Breast epithelium (tissue), 4 donors: ENCODE data around the gene PATZ1. TPM values are rescaled to one million over a fixed set of nuclear protein-coding genes. Genes with fewer than 3 reads are reported as not detected.

Experiments used
- DNase-seq, 2 donors: peaks; one replicate each; pipeline ENCODE4 v3.0.0-alpha.2; 2019; ENCODE audit warnings: low spot score in 2 of 2
- H3K27ac ChIP-seq, 2 donors: fragments of 200-600 bp; sonication (generic) in 1 of 2; one replicate each; pipeline ENCODE4 v1.5.1; 2016 to 2019; ENCODE audit warnings: mild to moderate bottlenecking in 1 of 2
- H3K27me3 ChIP-seq, 2 donors: fragments of 200-600 bp; sonication (generic) in 1 of 2; one replicate each; pipeline versions ENCODE4 v1.5.1 to v1.6.0; 2017 to 2019; ENCODE audit warnings: control low read depth in 1 of 2, mild to moderate bottlenecking in 1 of 2
- H3K36me3 ChIP-seq: fragments of 200-600 bp; one replicate; pipeline ENCODE4 v1.5.1; 2019
- H3K4me1 ChIP-seq, 2 donors: fragments of 200-600 bp; sonication (generic); one replicate each; pipeline ENCODE4 v1.5.1; 2016 to 2019; ENCODE audit warnings: control low read depth in 1 of 2
- H3K4me3 ChIP-seq, 3 donors: fragments of 200-600 bp; sonication (generic); 1 replicate in 2 of 3; 2 replicates in 1 of 3; pipeline ENCODE4 v1.5.1; 2016 to 2019; ENCODE audit warnings: mild to moderate bottlenecking in 3 of 3, moderate library complexity in 2 of 3
- H3K9me3 ChIP-seq, 2 donors: fragments of 200-600 bp; sonication (generic) in 1 of 2; one replicate each; pipeline ENCODE4 v1.5.1; 2016 to 2019; ENCODE audit warnings: control low read depth in 1 of 2
- POLR2A ChIP-seq: fragments of 450-650 bp; IDR thresholded peaks from one replicate; pipeline ENCODE4 v1.6.1; 2016; ENCODE audit warnings: antibody characterized with exemption, mild to moderate bottlenecking, moderate library complexity
- POLR2AphosphoS5 ChIP-seq, 3 donors: sonication (generic); formaldehyde crosslinking; IDR thresholded peaks; one replicate each; pipeline ENCODE4 v1.6.1; 2017; ENCODE audit warnings: antibody characterized with exemption in 3 of 3
- intact Hi-C: fragments of 100-400 bp; cut with DNase I; formaldehyde crosslinking; loops from one replicate; pipeline ENCODE4 v1.15.1; 2023; ENCODE audit warnings: low total_unique reads
- total RNA-seq, 3 donors: library from RNA; depleted of rRNA; stranded (reverse); fragments of >200 nt; gene quantifications; one replicate each; pipeline ENCODE4 v1.1.0, GENCODE V29; 2016
- TF ChIP-seq, protein P1 (sequence below), 3 donors: fragments of 450-650 bp; IDR thresholded peaks; one replicate each; pipeline ENCODE4 v1.5.1; 2016 to 2017; ENCODE audit warnings: antibody characterized with exemption in 3 of 3, mild to moderate bottlenecking in 3 of 3, moderate library complexity in 3 of 3

Gene PATZ1
- total RNA-seq, 3 donors from 2014 or later = 15.4 to 49.6 (median 40.6) TPM

DNA sequence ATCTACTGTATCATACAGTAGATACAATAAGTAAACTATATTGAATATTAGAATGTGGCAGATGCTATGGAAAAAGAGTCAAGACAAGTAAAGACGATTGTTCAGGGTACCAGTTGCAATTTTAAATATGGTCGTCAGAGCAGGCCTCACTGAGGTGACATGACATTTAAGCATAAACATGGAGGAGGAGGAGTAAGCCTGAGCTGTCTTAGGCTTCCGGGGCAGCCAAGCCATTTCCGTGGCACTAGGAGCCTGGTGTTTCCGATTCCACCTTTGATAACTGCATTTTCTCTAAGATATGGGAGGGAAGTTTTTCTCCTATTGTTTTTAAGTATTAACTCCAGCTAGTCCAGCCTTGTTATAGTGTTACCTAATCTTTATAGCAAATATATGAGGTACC lies 68.4 kb downstream of the PATZ1 start:
- TF ChIP-seq, protein P1, sequence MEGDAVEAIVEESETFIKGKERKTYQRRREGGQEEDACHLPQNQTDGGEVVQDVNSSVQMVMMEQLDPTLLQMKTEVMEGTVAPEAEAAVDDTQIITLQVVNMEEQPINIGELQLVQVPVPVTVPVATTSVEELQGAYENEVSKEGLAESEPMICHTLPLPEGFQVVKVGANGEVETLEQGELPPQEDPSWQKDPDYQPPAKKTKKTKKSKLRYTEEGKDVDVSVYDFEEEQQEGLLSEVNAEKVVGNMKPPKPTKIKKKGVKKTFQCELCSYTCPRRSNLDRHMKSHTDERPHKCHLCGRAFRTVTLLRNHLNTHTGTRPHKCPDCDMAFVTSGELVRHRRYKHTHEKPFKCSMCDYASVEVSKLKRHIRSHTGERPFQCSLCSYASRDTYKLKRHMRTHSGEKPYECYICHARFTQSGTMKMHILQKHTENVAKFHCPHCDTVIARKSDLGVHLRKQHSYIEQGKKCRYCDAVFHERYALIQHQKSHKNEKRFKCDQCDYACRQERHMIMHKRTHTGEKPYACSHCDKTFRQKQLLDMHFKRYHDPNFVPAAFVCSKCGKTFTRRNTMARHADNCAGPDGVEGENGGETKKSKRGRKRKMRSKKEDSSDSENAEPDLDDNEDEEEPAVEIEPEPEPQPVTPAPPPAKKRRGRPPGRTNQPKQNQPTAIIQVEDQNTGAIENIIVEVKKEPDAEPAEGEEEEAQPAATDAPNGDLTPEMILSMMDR (IDR thresholded peaks at IDR 0.05) = no peak
- TF ChIP-seq POLR2AphosphoS5 (IDR thresholded peaks at IDR 0.05) = no peak
- TF ChIP-seq POLR2A = no peak

DNA sequence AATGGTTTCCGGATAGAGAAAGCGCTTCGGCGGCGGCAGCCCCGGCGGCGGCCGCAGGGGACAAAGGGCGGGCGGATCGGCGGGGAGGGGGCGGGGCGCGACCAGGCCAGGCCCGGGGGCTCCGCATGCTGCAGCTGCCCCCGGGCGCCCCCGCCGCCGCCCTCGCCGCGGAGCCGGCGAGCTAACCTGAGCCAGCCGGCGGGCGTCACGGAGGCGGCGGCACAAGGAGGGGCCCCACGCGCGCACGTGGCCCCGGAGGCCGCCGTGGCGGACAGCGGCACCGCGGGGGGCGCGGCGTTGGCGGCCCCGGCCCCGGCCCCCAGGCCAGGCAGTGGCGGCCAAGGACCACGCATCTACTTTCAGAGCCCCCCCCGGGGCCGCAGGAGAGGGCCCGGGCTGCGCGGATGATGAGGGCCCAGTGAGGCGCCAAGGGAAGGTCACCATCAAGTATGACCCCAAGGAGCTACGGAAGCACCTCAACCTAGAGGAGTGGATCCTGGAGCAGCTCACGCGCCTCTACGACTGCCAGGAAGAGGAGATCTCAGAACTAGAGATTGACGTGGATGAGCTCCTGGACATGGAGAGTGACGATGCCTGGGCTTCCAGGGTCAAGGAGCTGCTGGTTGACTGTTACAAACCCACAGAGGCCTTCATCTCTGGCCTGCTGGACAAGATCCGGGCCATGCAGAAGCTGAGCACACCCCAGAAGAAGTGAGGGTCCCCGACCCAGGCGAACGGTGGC lies 69.5 kb downstream of the PATZ1 start:
- TF ChIP-seq, protein P1 (IDR thresholded peaks at IDR 0.05) = no peak
- no peak for TF ChIP-seq POLR2AphosphoS5 (IDR thresholded peaks at IDR 0.05)
- TF ChIP-seq POLR2A = no peak
- intact Hi-C loops = loop anchor here (10.0 kb wide), 1 partner anchor 62 kb away; the partner anchor contains the start of gene LIMK2
- no peak overlapping the region for H3K4me3 ChIP-seq
- peaks cover 0 to 5% of the 10 kb centered on the region in 2 donors for H3K4me1 ChIP-seq
- no peak overlapping the region for H3K27ac ChIP-seq
- no peaks in the 10 kb centered on the region for H3K9me3 ChIP-seq
- peaks cover 3% of the 10 kb centered on the region for H3K36me3 ChIP-seq
- no peak for DNase-seq
- no peaks in the 10 kb centered on the region for H3K27me3 ChIP-seq

More for the DNA sequence above, 68.4 kb downstream of the PATZ1 start:
- H3K9me3 ChIP-seq = no peaks in the 10 kb centered on the region
- intact Hi-C loops = loop anchor here (10.0 kb wide), 1 partner anchor 63 kb away; the partner anchor contains the start of gene LIMK2
- H3K4me1 ChIP-seq = peaks cover 0 to 5% of the 10 kb centered on the region in 2 donors
- no peak overlapping the region for H3K4me3 ChIP-seq
- DNase-seq = no peak
- H3K36me3 ChIP-seq = peaks cover 8% of the 10 kb centered on the region
- H3K27ac ChIP-seq = peak overlapping the region; percentile 46 to 50
- no peaks in the 10 kb centered on the region for H3K27me3 ChIP-seq

Other genes starting within 250 kb of the PATZ1 start
- gene SELENOM, start 238.8 kb downstream of the PATZ1 start, total RNA-seq = 100 to 1,000 TPM; 297 to 485 (median 411) TPM
- 10 to 100 TPM in 1 of 3 donors, 1 to 10 TPM in 1, not detected in 1; 7.5 to 15.2 TPM for gene INPP5J, start 223.4 kb downstream of the PATZ1 start, total RNA-seq
- gene PLA2G3, start 205.8 kb downstream of the PATZ1 start, total RNA-seq = not detected
- 10 to 100 TPM; 32.8 to 42.6 (median 38.3) TPM for gene RNF185, start 186.2 kb downstream of the PATZ1 start, total RNA-seq
- 100 to 1,000 TPM in 2 of 3 donors, 1 to 10 TPM in 1; 6.9 to 146 (median 135) TPM for gene LIMK2, start 134.0 kb downstream of the PATZ1 start, total RNA-seq
- gene PIK3IP1, start 53.9 kb downstream of the PATZ1 start, total RNA-seq = 100 to 1,000 TPM in 1 of 3 donors, 10 to 100 TPM in 2; 43.3 to 109 (median 72.5) TPM
- 10 to 100 TPM; 62.3 to 80.3 (median 74.9) TPM for gene DRG1, start 53.3 kb upstream of the PATZ1 start, total RNA-seq
- gene EIF4ENIF1, start 143.5 kb upstream of the PATZ1 start, total RNA-seq = 10 to 100 TPM; 15.2 to 23.3 (median 20.0) TPM
- gene SFI1, start 150.2 kb upstream of the PATZ1 start, total RNA-seq = 10 to 100 TPM; 17.4 to 62.9 (median 42.1) TPM